HG02970 (cell line): ENCODE data around the gene CRIM1.
A peak's percentile ranks its signal among the peaks of the same experiment; 100 is the strongest.

ENCODE experiments used
- ATAC-seq: cut with Tn5 transposase; IDR thresholded peaks from one replicate; pipeline ENCODE4 v1.9.1; 2021; ENCODE audit warnings: mild to moderate bottlenecking, moderate library complexity, moderate number of reproducible peaks; ENCODE audit not compliant: unreplicated experiment, low FRiP score

The CRIM1 gene

GRCh38 chr2:36536776-36537175 is 181.2 kb downstream of the CRIM1 start:
- no peak for ATAC-seq

- ATAC-seq, result no peak
These were observed 182.8 kb downstream of the CRIM1 start for GRCh38 chr2:36538335-36538734.

DNA sequence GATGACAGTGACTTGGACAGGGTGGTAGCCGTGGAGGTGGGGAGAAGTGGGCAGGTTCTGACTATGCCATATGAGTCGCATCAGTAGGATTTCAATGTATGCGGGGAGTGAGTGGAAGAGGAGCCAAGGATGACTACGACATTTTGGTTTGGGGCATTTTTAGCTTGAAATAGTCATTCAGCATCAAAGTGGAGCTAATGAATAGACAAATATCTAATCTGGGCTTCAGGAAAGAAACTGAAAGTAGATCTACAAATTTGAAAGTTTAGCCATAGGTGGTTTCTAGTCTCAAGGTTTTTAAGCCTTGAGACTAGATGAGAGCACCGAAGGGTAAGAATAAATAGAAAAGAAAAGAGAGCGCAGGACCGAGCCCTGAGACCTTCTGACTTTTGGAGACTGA is 184.1 kb downstream of the CRIM1 start:
- ATAC-seq, result peak; percentile 86

GRCh38 chr2:36540986-36541754 is 185.6 kb downstream of the CRIM1 start:
- no peak for ATAC-seq

GRCh38 chr2:36541891-36542595 is 186.5 kb downstream of the CRIM1 start:
- ATAC-seq, result no peak

DNA sequence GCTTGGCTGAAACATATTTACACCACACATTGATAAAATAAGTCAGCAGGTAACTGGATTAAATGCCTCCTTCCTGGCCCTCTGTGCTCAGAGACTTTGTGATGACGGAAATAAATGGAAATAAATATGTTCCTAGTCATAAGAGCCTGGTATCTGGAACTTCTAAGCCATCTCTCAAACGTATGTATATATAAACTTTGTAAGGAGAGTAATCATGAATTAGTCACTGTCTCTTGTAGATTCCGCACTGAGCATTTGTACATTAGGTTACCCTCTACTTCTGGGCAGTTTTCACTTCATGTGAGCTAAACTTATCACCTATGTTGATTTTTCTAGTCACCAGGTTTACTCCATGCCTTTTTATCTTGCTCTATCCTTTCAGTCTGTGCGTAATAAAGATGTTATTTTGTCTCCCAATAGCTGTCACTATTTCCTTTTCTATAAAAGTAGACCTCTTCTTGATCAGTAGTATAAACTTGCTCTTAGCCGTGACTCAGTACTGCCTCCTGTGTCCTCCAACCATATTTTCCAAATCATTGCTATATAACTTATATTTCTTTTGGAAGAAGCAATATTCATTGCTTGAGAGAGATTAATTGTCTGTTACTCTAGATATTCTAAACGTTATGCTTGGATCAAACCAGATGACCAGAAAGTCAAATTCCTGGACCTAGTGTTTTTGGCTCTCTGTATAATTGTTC is 189.2 kb downstream of the CRIM1 start:
- ATAC-seq, result no peak

DNA sequence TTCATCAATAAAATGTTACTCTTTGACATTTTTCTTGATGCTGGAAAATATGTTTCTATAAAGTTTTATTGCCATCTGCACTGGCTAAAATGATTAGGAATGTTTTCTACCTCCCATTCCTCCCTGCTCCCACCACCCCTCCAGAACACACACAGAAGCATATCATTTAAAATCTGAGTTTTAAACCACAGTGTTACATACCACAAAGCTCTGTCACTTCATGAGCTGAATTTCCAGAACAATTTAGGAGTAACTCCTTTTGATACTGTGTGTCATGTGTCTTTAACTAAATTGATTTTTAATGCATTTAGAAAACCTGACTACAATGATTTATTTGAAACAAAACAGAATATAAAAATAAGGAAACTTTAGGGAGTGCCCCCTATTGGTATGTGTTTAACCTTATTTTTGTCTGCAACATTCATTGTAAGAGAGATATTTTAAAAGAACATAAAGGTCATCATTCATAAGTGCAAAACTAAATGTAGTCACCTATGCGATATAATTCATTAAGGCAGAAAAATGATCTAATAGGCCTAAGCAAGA is 190.4 kb downstream of the CRIM1 start:
- ATAC-seq, result no peak

DNA sequence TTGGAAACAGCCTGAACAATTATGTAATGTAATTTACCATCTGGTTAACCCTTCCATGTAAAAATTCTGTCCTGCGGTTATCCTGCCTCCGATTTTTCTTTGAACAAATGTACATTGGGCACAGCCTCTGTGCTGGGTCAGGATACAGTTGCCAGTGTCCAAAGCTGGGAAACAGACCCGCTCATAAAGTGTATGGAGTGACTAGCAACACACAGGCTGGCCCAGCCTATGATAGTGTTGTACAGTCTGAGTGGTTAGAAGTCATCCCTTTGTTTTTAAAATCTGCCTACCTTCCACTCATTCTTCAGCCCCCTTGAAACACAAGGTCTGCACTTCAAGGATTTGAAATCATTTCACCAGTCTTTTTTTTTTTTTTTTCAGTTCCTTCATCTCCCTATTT is 192.3 kb downstream of the CRIM1 start:
- ATAC-seq, result no peak

GRCh38 chr2:36549165-36549574 is 193.6 kb downstream of the CRIM1 start:
- no peak for ATAC-seq

DNA sequence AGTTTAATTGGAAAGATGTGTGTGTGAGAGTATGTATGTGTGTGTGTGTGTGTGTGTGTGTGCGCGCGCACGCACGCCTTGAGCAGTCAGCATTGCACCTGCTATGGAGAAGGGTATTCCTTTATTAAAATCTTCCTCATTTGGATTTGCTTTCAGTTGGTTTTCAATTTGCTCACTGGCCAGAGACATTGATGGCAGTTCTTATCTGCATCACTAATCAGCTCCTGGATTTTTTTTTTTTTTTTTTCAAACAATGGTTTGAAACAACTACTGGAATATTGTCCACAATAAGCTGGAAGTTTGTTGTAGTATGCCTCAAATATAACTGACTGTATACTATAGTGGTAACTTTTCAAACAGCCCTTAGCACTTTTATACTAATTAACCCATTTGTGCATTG is 194.4 kb downstream of the CRIM1 start:
- ATAC-seq, result no peak

DNA sequence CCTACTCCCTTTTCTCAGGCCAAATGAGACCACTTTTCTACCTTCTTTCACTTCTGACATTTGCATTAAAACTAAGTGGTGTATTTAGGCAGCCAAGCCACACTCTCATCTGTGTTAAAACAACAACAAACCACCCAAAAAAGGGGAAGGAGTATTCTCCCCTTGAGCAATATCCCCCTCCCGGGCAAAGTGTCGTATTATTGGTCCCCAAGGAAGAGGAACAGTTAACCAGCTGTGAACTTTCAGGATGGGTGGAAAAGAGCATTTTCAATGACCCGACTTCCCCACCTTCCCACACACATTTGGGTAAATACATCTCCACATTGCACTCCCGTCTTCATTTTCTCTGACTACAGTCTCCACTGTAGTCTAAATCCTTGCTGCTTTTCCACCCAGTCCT is 198.1 kb downstream of the CRIM1 start:
- ATAC-seq, result no peak

DNA sequence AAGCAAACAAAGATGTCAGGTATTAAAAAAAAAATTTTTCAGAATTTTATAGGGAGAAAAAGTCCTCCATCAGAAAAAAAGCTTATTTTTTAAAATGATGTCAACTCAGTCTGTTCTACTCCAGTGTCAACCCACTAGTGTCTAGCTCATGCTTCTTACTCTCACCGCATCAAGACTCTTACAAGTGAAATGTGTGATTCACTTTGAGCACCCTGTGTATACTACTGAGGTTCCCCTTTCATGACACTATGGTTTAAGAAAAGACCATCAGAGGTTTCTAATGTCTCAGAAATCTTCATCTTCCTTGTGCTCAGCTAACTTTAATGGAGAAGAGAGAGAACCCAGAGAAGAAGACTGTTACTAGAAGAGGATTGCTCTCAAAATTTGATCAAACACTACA is 199.0 kb downstream of the CRIM1 start:
- ATAC-seq, result no peak

DNA sequence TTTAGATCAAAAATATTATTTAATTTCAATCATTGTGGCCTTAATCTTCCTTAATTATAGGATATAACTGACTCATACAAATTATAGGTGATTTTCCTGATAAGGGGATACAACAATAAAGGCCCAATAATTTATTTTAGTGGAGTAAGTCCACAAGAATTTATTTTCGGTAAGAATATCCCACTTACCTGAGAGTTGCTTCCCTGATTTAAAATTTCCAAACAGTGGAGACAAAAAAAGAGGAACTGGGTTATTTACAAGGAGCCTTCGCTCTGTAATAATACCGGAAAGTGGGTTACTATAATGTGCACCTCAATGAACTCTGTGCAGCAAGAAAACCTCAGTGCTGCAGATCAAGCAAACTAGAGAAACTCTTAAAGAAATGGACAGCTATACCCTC is 200.2 kb downstream of the CRIM1 start:
- ATAC-seq, result no peak

GRCh38 chr2:36556842-36557241 is 201.3 kb downstream of the CRIM1 start:
- no peak for ATAC-seq

DNA sequence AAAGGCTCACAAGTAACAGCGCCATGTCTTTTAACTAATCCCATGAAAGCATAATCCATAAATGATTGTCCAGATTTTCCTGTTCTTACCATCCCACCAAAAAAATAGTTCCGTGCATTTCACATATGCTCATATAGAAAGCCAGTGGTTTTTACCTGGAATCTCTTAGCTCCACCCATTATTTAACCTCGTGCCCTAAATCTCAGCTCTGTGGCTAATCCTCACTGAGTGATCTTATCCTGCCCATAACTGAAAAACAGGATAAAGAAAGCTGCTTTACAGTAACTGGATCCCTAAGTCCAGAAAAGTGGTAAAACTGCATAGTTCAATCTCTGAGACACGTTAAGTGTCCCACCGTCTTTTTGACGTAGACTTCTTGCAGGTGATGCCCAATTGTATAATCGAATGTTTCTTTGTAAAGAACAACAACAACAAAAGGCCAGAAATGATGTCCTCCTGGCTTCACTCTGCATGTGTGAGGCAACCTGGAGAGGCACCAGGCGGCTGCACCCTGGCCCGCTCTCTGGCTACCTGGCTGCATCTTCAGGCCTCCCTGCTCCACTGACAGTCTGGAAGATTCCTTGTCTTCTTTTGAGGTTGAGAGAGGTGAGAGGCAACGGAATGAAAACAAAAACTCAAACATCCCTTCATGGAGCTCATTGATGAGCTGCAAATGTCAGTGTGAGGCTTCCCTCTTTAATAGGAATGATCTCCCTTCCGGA is 203.8 kb downstream of the CRIM1 start:
- no peak for ATAC-seq

GRCh38 chr2:36560726-36561125 is 205.1 kb downstream of the CRIM1 start:
- ATAC-seq, result no peak

DNA sequence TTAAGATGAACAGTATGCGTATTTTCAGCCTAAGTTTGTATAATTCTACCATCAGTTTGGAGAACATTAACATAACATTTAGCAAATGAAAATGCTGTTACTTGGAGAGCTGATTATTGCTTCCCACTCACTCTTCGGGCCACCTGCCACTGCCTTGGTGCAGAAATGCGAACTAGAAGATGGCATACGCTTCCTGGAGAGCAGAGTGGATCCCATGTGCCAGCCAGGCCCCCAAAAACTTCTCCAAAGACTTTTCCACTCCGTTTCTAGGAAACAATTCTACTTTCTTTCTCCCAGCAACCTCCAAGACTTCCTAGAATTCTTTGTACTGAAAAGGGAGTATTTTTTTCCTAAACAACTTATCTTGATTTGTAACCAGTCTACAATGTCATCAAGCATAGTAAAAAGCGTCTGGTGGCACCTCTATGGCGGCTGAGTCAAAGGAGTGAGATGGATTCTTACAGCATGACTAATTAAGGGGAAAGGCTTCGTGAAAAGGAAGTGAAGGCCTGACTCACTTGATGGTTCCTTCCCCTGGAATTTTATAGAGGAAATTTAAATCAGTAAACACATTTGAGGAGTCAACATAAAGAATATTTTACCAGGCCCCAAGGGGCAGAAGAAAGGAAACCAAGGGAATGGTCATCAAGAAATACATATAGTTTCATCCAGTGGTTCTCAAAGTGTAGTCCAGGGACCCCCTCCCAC is 205.8 kb downstream of the CRIM1 start:
- no peak for ATAC-seq

GRCh38 chr2:36562240-36562639 is 206.7 kb downstream of the CRIM1 start:
- ATAC-seq, result no peak

- no peak for ATAC-seq
These were observed 207.5 kb downstream of the CRIM1 start for GRCh38 chr2:36562973-36563532.
